Kidney (tissue), 14 donors: ENCODE measurements around the gene NR2E1. TPM values are rescaled to one million over a fixed set of nuclear protein-coding genes. Genes with fewer than 3 reads are reported as not detected.

Experiments used
- DNase-seq, 5 donors: peaks; one replicate each; pipeline ENCODE4 v3.0.0-alpha.2; 2013 to 2020
- FAIRE-seq: peaks from 2 replicates; lab custom pipeline; 2012; peaks lifted over from hg19 to GRCh38; lab: Jason Lieb, UNC
- H3K27ac ChIP-seq, 2 donors: one replicate each; pipeline ENCODE4 v1.7.0; 2013; ENCODE audit warnings: low read depth in 2 of 2, low read length in 2 of 2, inconsistent platforms in 1 of 2
- H3K27me3 ChIP-seq: one replicate; pipeline ENCODE4 v1.7.1; 2013; ENCODE audit warnings: low read length, inconsistent platforms; ENCODE audit not compliant: control insufficient read depth, insufficient read depth
- H3K36me3 ChIP-seq, 3 donors: one replicate each; pipeline versions ENCODE4 v1.7.0 to v1.7.1; 2013; ENCODE audit warnings: low read length in 3 of 3, control low read depth in 1 of 3, inconsistent platforms in 1 of 3; ENCODE audit not compliant: insufficient read depth in 3 of 3, control insufficient read depth in 2 of 3
- H3K4me1 ChIP-seq, 3 donors: one replicate each; pipeline versions ENCODE4 v1.7.0 to v1.7.1; 2013; ENCODE audit warnings: low read length in 3 of 3, inconsistent platforms in 1 of 3, low read depth in 1 of 3; ENCODE audit not compliant: control insufficient read depth in 2 of 3, insufficient read depth in 2 of 3
- H3K4me3 ChIP-seq, 3 donors: one replicate each; pipeline versions ENCODE4 v1.7.0 to v1.8.1; 2013; ENCODE audit warnings: low read length in 3 of 3, control low read depth in 1 of 3, inconsistent platforms in 1 of 3
- H3K9ac ChIP-seq, 3 donors: one replicate each; pipeline versions ENCODE4 v1.7.0 to v1.7.1; 2013; ENCODE audit warnings: low read length in 3 of 3, control low read depth in 1 of 3, inconsistent platforms in 1 of 3
- H3K9me3 ChIP-seq, 3 donors: one replicate each; pipeline versions ENCODE4 v1.7.0 to v1.7.1; 2013; ENCODE audit warnings: low read length in 3 of 3, control low read depth in 1 of 3, inconsistent platforms in 1 of 3; ENCODE audit not compliant: control insufficient read depth in 2 of 3, insufficient read depth in 1 of 3
- CTCF ChIP-seq: IDR thresholded peaks from 3 replicates; pipeline ENCODE4 v1.5.1; 2012; ENCODE audit warnings: mild to moderate bottlenecking, moderate library complexity, borderline replicate concordance; ENCODE audit not compliant: insufficient read depth; ENCODE audit errors: extremely low read depth
- intact Hi-C: fragments of 100-400 bp; cut with DNase I; formaldehyde crosslinking; loops from one replicate; pipeline ENCODE4 v1.11.1; 2022
- polyA plus RNA-seq: library from polyadenylated mRNA; stranded (reverse); fragments of 350-450 nt; fragmentation: Illumina TruSeq; extraction: RNeasy Lipid Tissue Mini Kit (QIAGEN cat#74804); gene quantifications from one replicate; pipeline ENCODE4 v1.2.3, GENCODE V29; 2014; ENCODE audit warnings: low read depth, low replicate concordance; ENCODE audit not compliant: insufficient read depth
- total RNA-seq: library from RNA; stranded (reverse); fragmentation: NEBNext Ultra II Directional; extraction: Animal tissue kit (Norgen Biotek cat#: 25700); gene quantifications from one replicate; pipeline ENCODE4 v1.2.1, GENCODE V29; 2021
- donor health status: control.
- donor health status: control.
- donor health status: control.
- donor health status: control.
- donor health status: control.
- donor health status: DM: yes; HTN: yes; CAD: no.
- donor health status: Normal renal cell carcinoma (clear cell type).

Gene NR2E1
- total and polyA plus RNA-seq, 2 donors from 2014 or later = not detected

GRCh38 chr6:108210556-108210955, 44.7 kb downstream of the NR2E1 start:
- intact Hi-C loops = no loop called here
- Histone ChIP-seq H3K4me1 (no peaks in the 10 kb centered on the region), H3K36me3 (no peaks in the 10 kb centered on the region), H3K9ac (no peak overlapping the region), H3K27ac (no peak overlapping the region), H3K9me3 (no peaks in the 10 kb centered on the region), H3K27me3 (no peaks in the 10 kb centered on the region), H3K4me3 (no peak overlapping the region)
- DNase-seq (no peak), FAIRE-seq (no peak)
- no peak for TF ChIP-seq CTCF

DNA sequence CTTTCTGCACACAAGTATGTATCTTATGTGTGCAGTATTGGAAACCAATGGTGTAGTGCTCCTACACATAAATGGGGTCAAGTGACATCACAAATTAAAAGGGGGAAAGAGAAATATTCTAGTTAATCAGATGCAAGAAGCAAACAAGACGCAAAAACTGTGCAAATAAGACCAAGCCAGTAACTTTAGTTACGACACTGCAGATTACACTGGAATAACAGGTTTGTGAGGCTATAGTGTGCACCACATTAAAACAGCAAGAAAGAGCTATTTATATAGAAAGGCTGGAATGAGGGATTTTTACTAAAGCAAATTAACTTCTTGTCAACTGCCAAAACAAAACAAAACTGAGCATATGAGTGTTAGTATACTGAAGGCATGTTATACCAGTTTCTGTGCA, 45.8 kb downstream of the NR2E1 start:
- Histone ChIP-seq H3K27ac (no peak overlapping the region), H3K9me3 (no peaks in the 10 kb centered on the region), H3K4me3 (no peak overlapping the region), H3K27me3 (no peaks in the 10 kb centered on the region), H3K36me3 (no peaks in the 10 kb centered on the region), H3K4me1 (no peaks in the 10 kb centered on the region), H3K9ac (no peak overlapping the region)
- FAIRE-seq (no peak), DNase-seq (no peak)
- TF ChIP-seq CTCF = no peak
- intact Hi-C loops = no loop called here

DNA sequence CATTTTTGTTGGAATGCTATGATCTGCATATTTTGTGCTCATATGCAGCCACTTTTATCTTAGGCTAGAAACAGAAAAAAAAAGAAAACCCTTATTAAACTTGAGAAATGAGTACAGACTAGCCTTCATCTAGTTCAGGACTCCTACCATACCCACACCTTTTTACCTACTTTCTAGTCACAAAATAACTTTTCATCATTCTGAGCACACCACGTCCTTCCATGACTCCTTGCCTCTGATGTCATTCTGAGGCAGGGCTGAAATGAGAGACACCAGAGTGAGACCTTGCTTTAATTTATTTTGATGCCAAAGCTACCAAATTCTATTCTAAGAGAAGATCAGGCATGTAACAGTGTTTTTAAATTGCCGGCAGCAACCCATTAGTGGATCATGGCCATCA, 56.2 kb downstream of the NR2E1 start:
- H3K27me3 ChIP-seq = no peaks in the 10 kb centered on the region
- H3K27ac ChIP-seq = no peak overlapping the region
- no peak for FAIRE-seq
- H3K4me3 ChIP-seq = no peak overlapping the region
- H3K4me1 ChIP-seq = no peaks in the 10 kb centered on the region
- H3K9ac ChIP-seq = no peak overlapping the region
- no peak for TF ChIP-seq CTCF
- DNase-seq = no peak
- intact Hi-C loops = no loop called here
- no peaks in the 10 kb centered on the region for H3K9me3 ChIP-seq
- peaks cover 8 to 11% (median 10%) of the 10 kb centered on the region in 3 donors for H3K36me3 ChIP-seq

GRCh38 chr6:108222504-108222903, 56.7 kb downstream of the NR2E1 start:
- no peak for TF ChIP-seq CTCF
- DNase-seq (no peak), FAIRE-seq (no peak)
- intact Hi-C loops = no loop called here
- Histone ChIP-seq H3K27me3 (no peaks in the 10 kb centered on the region), H3K4me1 (no peaks in the 10 kb centered on the region), H3K36me3 (peaks cover 8 to 11% (median 10%) of the 10 kb centered on the region in 3 donors), H3K27ac (no peak overlapping the region), H3K9me3 (no peaks in the 10 kb centered on the region), H3K9ac (no peak overlapping the region), H3K4me3 (no peak overlapping the region)
